ENCODE data around the gene IL22RA1. TPM values are rescaled to one million over a fixed set of nuclear protein-coding genes. Genes with fewer than 3 reads are reported as not detected.

IL22RA1 gene
- total and polyA plus RNA-seq, 10 of the 15 experiments (the other 5 are each of a cell fraction or from before 2014, with no cell fraction given): not detected

DNA sequence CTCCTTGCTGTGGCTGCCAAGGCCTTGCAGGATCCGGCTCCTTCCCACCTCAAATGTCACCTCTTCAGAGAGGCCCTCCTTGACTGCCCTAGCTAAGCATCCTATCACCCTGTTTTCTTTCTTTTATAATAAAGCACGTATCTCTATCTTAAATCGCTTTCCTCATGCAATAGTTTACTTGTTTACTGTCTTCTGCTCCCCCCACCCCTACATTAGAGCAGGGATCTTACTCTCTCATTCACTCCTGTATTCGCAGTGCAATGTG is 67.4 kb downstream of the IL22RA1 start (continued):
- TF ChIP-seq, protein P1, sequence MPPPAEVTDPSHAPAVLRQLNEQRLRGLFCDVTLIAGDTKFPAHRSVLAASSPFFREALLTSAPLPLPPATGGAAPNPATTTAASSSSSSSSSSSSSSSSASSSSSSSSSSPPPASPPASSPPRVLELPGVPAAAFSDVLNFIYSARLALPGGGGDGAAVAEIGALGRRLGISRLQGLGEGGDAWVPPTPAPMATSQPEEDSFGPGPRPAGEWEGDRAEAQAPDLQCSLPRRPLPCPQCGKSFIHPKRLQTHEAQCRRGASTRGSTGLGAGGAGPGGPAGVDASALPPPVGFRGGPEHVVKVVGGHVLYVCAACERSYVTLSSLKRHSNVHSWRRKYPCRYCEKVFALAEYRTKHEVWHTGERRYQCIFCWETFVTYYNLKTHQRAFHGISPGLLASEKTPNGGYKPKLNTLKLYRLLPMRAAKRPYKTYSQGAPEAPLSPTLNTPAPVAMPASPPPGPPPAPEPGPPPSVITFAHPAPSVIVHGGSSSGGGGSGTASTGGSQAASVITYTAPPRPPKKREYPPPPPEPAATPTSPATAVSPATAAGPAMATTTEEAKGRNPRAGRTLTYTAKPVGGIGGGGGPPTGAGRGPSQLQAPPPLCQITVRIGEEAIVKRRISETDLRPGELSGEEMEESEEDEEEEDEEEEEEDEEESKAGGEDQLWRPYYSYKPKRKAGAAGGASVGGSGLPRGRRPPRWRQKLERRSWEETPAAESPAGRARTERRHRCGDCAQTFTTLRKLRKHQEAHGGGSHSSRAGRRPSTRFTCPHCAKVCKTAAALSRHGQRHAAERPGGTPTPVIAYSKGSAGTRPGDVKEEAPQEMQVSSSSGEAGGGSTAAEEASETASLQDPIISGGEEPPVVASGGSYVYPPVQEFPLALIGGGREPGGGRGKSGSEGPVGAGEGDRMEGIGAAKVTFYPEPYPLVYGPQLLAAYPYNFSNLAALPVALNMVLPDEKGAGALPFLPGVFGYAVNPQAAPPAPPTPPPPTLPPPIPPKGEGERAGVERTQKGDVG (CRISPR knock-in tag; IDR thresholded peaks at IDR 0.05): no peak
- TF ChIP-seq YY1 (IDR thresholded peaks at IDR 0.05; ENCODE audit: low read depth, low read length) (no peak), GABPA (IDR thresholded peaks at IDR 0.05; ENCODE audit: low read depth) (no peak), NFYB (IDR thresholded peaks at IDR 0.05; ENCODE audit: insufficient read depth, low read depth, low read length) (no peak), IRF3 (IDR thresholded peaks at IDR 0.05) (no peak)

- in situ Hi-C loops (cut with MboI) (no loop called here), intact Hi-C loops (cut with micrococcal nuclease; ENCODE audit: unreplicated experiment) (loop anchor here (5.0 kb wide), 2 partner anchors 77 to 317 kb away; no protein-coding TSS in a partner anchor)
- Histone ChIP-seq H4K20me1 (ENCODE audit: control insufficient read depth, insufficient read depth) (no peaks in the 10 kb centered on the region), H3K9ac (ENCODE audit: control insufficient read depth, insufficient read depth, low read length) (no peak overlapping the region), H3K4me1 (ENCODE audit: control insufficient read depth, insufficient read depth, low read length) (no peaks in the 10 kb centered on the region), H3K27me3 (replicated peaks in 1 of 2; ENCODE audit: control insufficient read depth in 2 of 2, insufficient read depth in 2 of 2, low read length in 1 of 2) (peaks cover 0 to 5% of the 10 kb centered on the region in 2 experiments; a peak in 2 of 4 replicates), H3K27ac (ENCODE audit: control insufficient read depth, insufficient read depth) (no peak overlapping the region), H3K9me3 (replicated peaks; ENCODE audit: control insufficient read depth, insufficient read depth, low read length) (no peaks in the 10 kb centered on the region), H3K79me2 (ENCODE audit: control insufficient read depth, insufficient read depth, low read length) (no peaks in the 10 kb centered on the region), H2AFZ (ENCODE audit: control insufficient read depth, low read depth, low read length) (no peak overlapping the region), H3K36me3 (ENCODE audit: control insufficient read depth in 2 of 2, insufficient read depth in 2 of 2, low read length in 1 of 2) (no peaks in the 10 kb centered on the region), H3K4me3 (no peak overlapping the region), H3K4me2 (ENCODE audit: control insufficient read depth, insufficient read depth) (no peak overlapping the region)
- WGBS (ENCODE audit: insufficient coverage, insufficient replicate concordance, low lambda C conversion rate, missing lambda C conversion rate): 19% methylated on average over 15 of the region's 15 CpGs
- RAD21 ChIA-PET (ENCODE audit: unreplicated experiment): no interaction called here
- SMC1A ChIA-PET (ENCODE audit: uncharacterized antibody, unreplicated experiment): no interaction called here
- ATAC-seq: no peak
- CTCF ChIA-PET: no interaction called here
- DNase-seq (ENCODE audit: low read depth, low spot score): no peak
- POLR2A ChIA-PET: no interaction called here
- no peak for FAIRE-seq
- BruUV-seq (replicated peaks): no TSS peak
- TF ChIP-seq POLR2A (IDR thresholded peaks at IDR 0.05; ENCODE audit: low read depth, low read length) (no peak), GATAD2B (conservative IDR thresholded peaks at IDR 0.05; ENCODE audit: low read depth) (no peak), NFYA (IDR thresholded peaks at IDR 0.05; ENCODE audit: borderline replicate concordance, low read depth, low read length) (no peak), SUZ12 (IDR thresholded peaks at IDR 0.05; ENCODE audit: unreplicated experiment) (no peak), ZBTB40 (IDR thresholded peaks at IDR 0.05; ENCODE audit: borderline replicate concordance) (no peak), TARDBP (IDR thresholded peaks at IDR 0.05; ENCODE audit: borderline replicate concordance) (no peak), CBX3 (IDR thresholded peaks at IDR 0.05; ENCODE audit: borderline replicate concordance, low read depth) (no peak), KLF5 (IDR thresholded peaks at IDR 0.05; ENCODE audit: partially characterized antibody) (no peak), ZNF274 (IDR thresholded peaks at IDR 0.05; ENCODE audit: insufficient read depth, insufficient read length) (no peak)
- TF ChIP-seq, protein P2, sequence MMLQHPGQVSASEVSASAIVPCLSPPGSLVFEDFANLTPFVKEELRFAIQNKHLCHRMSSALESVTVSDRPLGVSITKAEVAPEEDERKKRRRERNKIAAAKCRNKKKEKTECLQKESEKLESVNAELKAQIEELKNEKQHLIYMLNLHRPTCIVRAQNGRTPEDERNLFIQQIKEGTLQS (IDR thresholded peaks at IDR 0.05; ENCODE audit: borderline replicate concordance, extremely low read depth, low read depth, low read length): no peak
These were observed 67.9 kb downstream of the IL22RA1 start for GRCh38 chr1:24074817-24075589.
